HCT116 (cell line): Measurements from ENCODE around the gene SPSB4. TPM values are rescaled to one million over a fixed set of nuclear protein-coding genes. Genes with fewer than 3 reads are reported as not detected.

Experiments used
- ATAC-seq: fragments of 200-7000 bp; cut with Tn5 transposase; 2 replicates; pipeline ENCODE4 v1.9.1; 2020; ENCODE audit warnings: mild to moderate bottlenecking, moderate library complexity
- BruUV-seq: library from RNA; stranded (reverse); fragments of 400-500 nt; replicated peaks from 2 replicates; lab custom pipeline; 2021; lab: Mats Ljungman, UMichigan
- CTCF ChIA-PET: fragments of 300-600 bp; sonication (Branson Sonifier 250); formaldehyde crosslinking; loops from one replicate; lab custom pipeline; 2021; ENCODE audit warnings: antibody characterized with exemption; lab: Charles Lee
- POLR2A ChIA-PET: fragments of 300-600, 350-600 bp; sonication (Branson Sonifier 250); formaldehyde crosslinking; loops from one replicate; lab custom pipeline; 2021; ENCODE audit warnings: antibody characterized with exemption; lab: Charles Lee
- RAD21 ChIA-PET, 2 experiments: fragments of 300-600 bp; sonication (Branson Sonifier 250); formaldehyde crosslinking; loops; one replicate each; lab custom pipeline; 2023; ENCODE audit warnings: low total read pairs in 2 of 2; ENCODE audit not compliant: uncharacterized antibody in 2 of 2, unreplicated experiment in 2 of 2, low non-redundant PET in 1 of 2; lab: Charles Lee
- DNase-seq: peaks from one replicate; pipeline ENCODE4 v3.0.0-alpha.2; 2010; ENCODE audit warnings: low read depth, low spot score
- H2AFZ ChIP-seq: fragments of 200-600 bp; shearing (Covaris generic), sonication (generic); 2 replicates; pipeline ENCODE4 v1.6.1; 2017; ENCODE audit warnings: low read depth, mixed run types, mixed read lengths, antibody characterized with exemption, low read length; ENCODE audit not compliant: poor library complexity, severe bottlenecking
- H3K27ac ChIP-seq: 2 replicates; pipeline ENCODE4 v1.5.1; 2012; ENCODE audit warnings: low read depth, low read length
- H3K27me3 ChIP-seq: fragments of 200-600 bp; sonication (generic); 2 replicates; pipeline ENCODE4 v1.6.1; 2016; ENCODE audit warnings: mixed run types, low read length, mixed read lengths; ENCODE audit not compliant: insufficient read depth
- H3K36me3 ChIP-seq, 2 experiments: fragments of 200-500 bp in 1 of 2; fragments of 200-600 bp in 1 of 2; sonication (Bioruptor generic) in 1 of 2; sonication (generic) in 1 of 2; 2 replicates each; pipeline versions ENCODE4 v1.5.1 to v1.6.1; 2014 to 2016; ENCODE audit warnings: low read length in 2 of 2, inconsistent platforms in 1 of 2, mixed read lengths in 1 of 2, mixed run types in 1 of 2; ENCODE audit not compliant: insufficient read depth in 2 of 2, control insufficient read depth in 1 of 2
- H3K4me1 ChIP-seq, 2 experiments: fragments of 200-600 bp in 1 of 2; sonication (generic) in 1 of 2; 2 replicates each; pipeline versions ENCODE4 v1.5.1 to v1.6.1; 2012 to 2017; ENCODE audit warnings: low read length in 2 of 2, inconsistent platforms in 1 of 2, mild to moderate bottlenecking in 1 of 2, mixed read lengths in 1 of 2, mixed run types in 1 of 2, moderate library complexity in 1 of 2; ENCODE audit not compliant: insufficient read depth in 2 of 2, control insufficient read depth in 1 of 2
- H3K4me2 ChIP-seq: fragments of 200-600 bp; sonication (generic); 2 replicates; pipeline ENCODE4 v1.6.1; 2017; ENCODE audit warnings: mixed run types, low read length, mixed read lengths
- H3K4me3 ChIP-seq, 2 experiments: fragments of 200-600 bp in 1 of 2; sonication (generic) in 1 of 2; replicated peaks in 1 of 2; 2 replicates each; pipeline ENCODE4 v1.5.1; 2011 to 2016; ENCODE audit warnings: low read length in 2 of 2, control low read depth in 1 of 2, low read depth in 1 of 2, mild to moderate bottlenecking in 1 of 2, mixed read lengths in 1 of 2, mixed run types in 1 of 2
- H3K79me2 ChIP-seq: fragments of 200-600 bp; sonication (generic); 2 replicates; pipeline ENCODE4 v1.6.1; 2017; ENCODE audit warnings: mild to moderate bottlenecking, mixed run types, low read length, moderate library complexity, mixed read lengths; ENCODE audit not compliant: insufficient read depth
- H3K9ac ChIP-seq: fragments of 200-600 bp; sonication (generic); 2 replicates; pipeline ENCODE4 v1.6.1; 2016; ENCODE audit warnings: low read length, mixed read lengths
- H3K9me2 ChIP-seq: fragments of 200-600 bp; sonication (generic), shearing (Covaris generic); 2 replicates; pipeline ENCODE4 v1.6.1; 2017; ENCODE audit warnings: mixed run types, mild to moderate bottlenecking, moderate library complexity; ENCODE audit not compliant: insufficient read depth
- H3K9me3 ChIP-seq, 2 experiments: fragments of 200-500 bp in 1 of 2; fragments of 200-600 bp in 1 of 2; sonication (Bioruptor generic) in 1 of 2; sonication (generic) in 1 of 2; 2 replicates each; pipeline ENCODE4 v1.6.1; 2014 to 2017; ENCODE audit warnings: low read length in 2 of 2, mixed read lengths in 2 of 2, inconsistent platforms in 1 of 2, low read depth in 1 of 2, mild to moderate bottlenecking in 1 of 2, mixed run types in 1 of 2, moderate library complexity in 1 of 2; ENCODE audit not compliant: control insufficient read depth in 1 of 2, insufficient read depth in 1 of 2
- H4K20me1 ChIP-seq: fragments of 200-600 bp; sonication (generic), shearing (Covaris generic); 2 replicates; pipeline ENCODE4 v1.6.1; 2017; ENCODE audit warnings: mixed run types, mild to moderate bottlenecking, moderate library complexity; ENCODE audit not compliant: insufficient read depth
- ATF3 ChIP-seq: IDR thresholded peaks from 2 replicates; pipeline ENCODE4 v1.6.1; 2012
- CTCF ChIP-seq, 3 experiments: fragments of 200-600 bp in 1 of 3; sonication (generic) in 1 of 3; IDR thresholded peaks in 2 of 3; conservative IDR thresholded peaks in 1 of 3; 2 replicates each; pipeline ENCODE4 v1.5.1; 2012 to 2017; ENCODE audit warnings: low read depth in 2 of 3, low read length in 2 of 3, antibody characterized with exemption in 1 of 3, borderline replicate concordance in 1 of 3, control low read depth in 1 of 3, mild to moderate bottlenecking in 1 of 3, mixed read lengths in 1 of 3, mixed run types in 1 of 3, moderate library complexity in 1 of 3; ENCODE audit not compliant: insufficient read depth in 1 of 3
- FOSL1 ChIP-seq: IDR thresholded peaks from 2 replicates; pipeline ENCODE4 v1.6.1; 2012; ENCODE audit warnings: low read depth
- REST ChIP-seq: IDR thresholded peaks from 2 replicates; pipeline ENCODE4 v1.6.1; 2012; ENCODE audit warnings: low read depth
- SIN3A ChIP-seq: IDR thresholded peaks from 2 replicates; pipeline ENCODE4 v1.6.1; 2012; ENCODE audit warnings: low read depth
- SRF ChIP-seq: IDR thresholded peaks from 2 replicates; pipeline ENCODE4 v1.6.1; 2012; ENCODE audit warnings: low read depth
- TCF7L2 ChIP-seq: IDR thresholded peaks from 2 replicates; pipeline ENCODE4 v1.7.0; 2011; ENCODE audit warnings: borderline replicate concordance, inconsistent platforms; ENCODE audit not compliant: insufficient read depth, insufficient read length; ENCODE audit errors: extremely low read depth
- intact Hi-C: fragments of 100-400 bp; cut with micrococcal nuclease; formaldehyde crosslinking; loops from 2 replicates; pipeline ENCODE4 v1.10.0; 2022
- total RNA-seq: library from RNA; stranded (reverse); gene quantifications from one replicate; pipeline ENCODE4 v1.2.1, GENCODE V29; 2021; ENCODE audit not compliant: unreplicated experiment
- TF ChIP-seq, protein P1 (sequence below): IDR thresholded peaks from 2 replicates; pipeline ENCODE4 v1.6.1; 2012

Gene SPSB4
- total RNA-seq, 1 experiment from 2014 or later = 0.57 TPM

DNA sequence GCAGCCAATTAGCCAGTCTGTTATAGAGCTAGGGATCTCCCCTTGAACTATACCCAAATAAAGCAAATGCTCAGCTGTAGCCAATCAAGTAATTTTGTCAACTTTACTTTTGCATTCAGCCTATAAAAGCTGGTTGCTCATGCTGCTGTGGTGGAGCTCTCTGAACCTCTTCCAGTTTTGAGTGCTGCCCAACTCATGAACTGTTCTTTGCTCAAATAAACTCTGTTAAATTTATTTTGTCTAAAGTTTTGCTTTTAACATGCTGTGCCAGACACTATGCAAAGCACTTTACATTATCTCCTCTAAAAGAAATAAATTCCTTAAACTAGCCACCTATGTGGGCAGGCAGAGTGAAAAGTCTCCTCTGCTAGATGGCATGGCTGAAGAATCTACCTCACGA, 128.8 kb downstream of the SPSB4 start:
- ATAC-seq (no peak), DNase-seq (no peak)
- H2AFZ ChIP-seq = no peak overlapping the region
- H3K9me2 ChIP-seq = no peaks in the 10 kb centered on the region
- TF ChIP-seq SIN3A (no peak), CTCF (IDR thresholded peaks at IDR 0.05 in 2 of 3, conservative IDR thresholded peaks at IDR 0.05 in 1 of 3; ENCODE audit: borderline replicate concordance in 1 of 3, insufficient read depth in 1 of 3, low read depth in 2 of 3, low read length in 2 of 3) (no peak), FOSL1 (no peak), ATF3 (no peak), TCF7L2 (no peak), REST (no peak), SRF (no peak)
- TF ChIP-seq, protein P1, sequence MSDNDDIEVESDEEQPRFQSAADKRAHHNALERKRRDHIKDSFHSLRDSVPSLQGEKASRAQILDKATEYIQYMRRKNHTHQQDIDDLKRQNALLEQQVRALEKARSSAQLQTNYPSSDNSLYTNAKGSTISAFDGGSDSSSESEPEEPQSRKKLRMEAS = no peak
- H3K4me2 ChIP-seq = no peak overlapping the region
- H3K4me1 ChIP-seq = no peaks in the 10 kb centered on the region
- BruUV-seq = no TSS peak
- H3K4me3 ChIP-seq = no peak overlapping the region
- no peaks in the 10 kb centered on the region for H3K79me2 ChIP-seq
- ChIA-PET RAD21 (no interaction called here), CTCF (no interaction called here), POLR2A (no interaction called here)
- intact Hi-C loops = no loop called here
- H3K9me3 ChIP-seq = no peaks in the 10 kb centered on the region
- no peak overlapping the region for H3K27ac ChIP-seq
- H3K9ac ChIP-seq = no peak overlapping the region
- no peaks in the 10 kb centered on the region for H3K27me3 ChIP-seq
- H3K36me3 ChIP-seq = no peaks in the 10 kb centered on the region
- no peaks in the 10 kb centered on the region for H4K20me1 ChIP-seq
